AG09309 (cell line): ENCODE data around the gene SMOC2.

Source experiments
- DNase-seq: peaks from one replicate; pipeline ENCODE4 v3.0.0-alpha.2; 2010; ENCODE audit warnings: low read depth
- H3K4me3 ChIP-seq: 2 replicates; pipeline ENCODE4 v1.5.1; 2011; ENCODE audit warnings: mild to moderate bottlenecking, low read depth, low read length, moderate library complexity; ENCODE audit not compliant: control insufficient read depth
- CTCF ChIP-seq: IDR thresholded peaks from 2 replicates; pipeline ENCODE4 v1.5.1; 2011; ENCODE audit warnings: mild to moderate bottlenecking, low read depth, low read length, inconsistent platforms; ENCODE audit not compliant: insufficient read depth, control insufficient read depth; ENCODE audit errors: missing control alignments

SMOC2 gene

GRCh38 chr6:168459572-168459971 lies 18.6 kb downstream of the SMOC2 start:
- no peak for DNase-seq
- TF ChIP-seq CTCF: no peak
- no peak overlapping the region for H3K4me3 ChIP-seq

GRCh38 chr6:168462289-168462853 lies 21.4 kb downstream of the SMOC2 start:
- no peak for DNase-seq
- H3K4me3 ChIP-seq: no peak overlapping the region
- TF ChIP-seq CTCF: no peak

GRCh38 chr6:168464546-168464945 lies 23.6 kb downstream of the SMOC2 start:
- no peak overlapping the region for H3K4me3 ChIP-seq
- no peak for TF ChIP-seq CTCF
- DNase-seq: no peak

GRCh38 chr6:168468045-168468444 lies 27.1 kb downstream of the SMOC2 start:
- no peak overlapping the region for H3K4me3 ChIP-seq
- no peak for TF ChIP-seq CTCF
- DNase-seq: no peak

DNA sequence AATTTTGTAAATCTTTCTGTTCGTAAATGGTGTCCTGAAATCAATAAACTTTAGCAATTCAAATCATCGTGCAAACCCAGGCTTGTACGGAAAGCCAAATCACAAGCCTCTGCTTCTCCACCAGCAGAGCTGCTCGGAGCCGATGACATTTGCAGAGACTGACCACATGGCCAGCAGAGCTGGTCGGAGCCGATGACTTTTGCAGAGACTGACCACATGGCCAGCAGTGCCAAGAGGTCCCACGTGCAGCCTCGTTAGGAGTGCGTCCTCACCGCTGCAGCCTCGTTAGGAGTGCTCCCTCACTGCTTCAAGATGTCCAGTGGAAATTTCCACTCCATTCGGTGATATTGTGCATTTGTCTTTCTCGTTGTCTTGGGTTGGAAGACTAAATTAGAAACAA lies 28.5 kb downstream of the SMOC2 start:
- no peak overlapping the region for H3K4me3 ChIP-seq
- no peak for DNase-seq
- TF ChIP-seq CTCF: no peak

- no peak overlapping the region for H3K4me3 ChIP-seq
- TF ChIP-seq CTCF: no peak
- DNase-seq: no peak
These were observed 28.9 kb downstream of the SMOC2 start for GRCh38 chr6:168469926-168470325.

DNA sequence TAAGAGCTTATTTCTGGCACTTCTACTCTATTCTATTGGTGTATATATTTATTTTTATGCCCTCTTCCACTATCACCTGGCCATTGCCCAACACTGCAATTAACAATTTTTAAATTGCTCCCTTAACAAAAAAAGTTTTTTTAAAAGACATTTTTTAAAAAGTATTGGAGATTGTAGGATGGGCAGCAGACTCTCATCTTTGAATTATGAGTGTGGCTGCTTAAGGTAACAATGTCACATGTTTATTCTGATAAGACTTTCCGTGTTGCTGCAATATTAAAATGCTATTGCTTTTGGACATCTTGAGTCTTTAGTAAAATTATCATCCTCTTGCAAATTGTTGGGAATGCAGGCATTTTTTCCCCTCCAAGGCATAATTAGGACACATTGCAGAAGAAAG lies 31.4 kb downstream of the SMOC2 start:
- TF ChIP-seq CTCF: no peak
- DNase-seq: no peak
- no peak overlapping the region for H3K4me3 ChIP-seq
